Adrenal gland (tissue), 12 donors: ENCODE results near the gene SLC22A3. TPM values are rescaled to one million over a fixed set of nuclear protein-coding genes. Genes with fewer than 3 reads are reported as not detected.

ENCODE experiments used
- DNase-seq, 7 donors: peaks; one replicate each; pipeline ENCODE4 v3.0.0-alpha.2; 2019 to 2020
- H3K27ac ChIP-seq, 5 donors: fragments of 200-600 bp; sonication (generic) in 4 of 5; 1 replicate in 3 of 5; 2 replicates in 2 of 5; pipeline versions ENCODE4 v1.5.1 to v1.8.0; 2016 to 2020; ENCODE audit warnings: mild to moderate bottlenecking in 1 of 5
- H3K27me3 ChIP-seq: fragments of 200-600 bp; 2 replicates; pipeline ENCODE4 v1.8.0; 2021
- H3K36me3 ChIP-seq, 2 donors: fragments of 200-600 bp; replicated peaks in 1 of 2; 1 replicate in 1 of 2; 2 replicates in 1 of 2; pipeline versions ENCODE4 v1.5.1 to v1.8.0; 2018 to 2022
- H3K4me1 ChIP-seq, 2 donors: fragments of 200-600 bp; replicated peaks in 1 of 2; 1 replicate in 1 of 2; 2 replicates in 1 of 2; pipeline versions ENCODE4 v1.5.1 to v1.8.0; 2018 to 2021
- H3K4me3 ChIP-seq, 4 donors: fragments of 200-600 bp; sonication (generic) in 3 of 4; one replicate each; pipeline ENCODE4 v1.5.1; 2016 to 2018
- H3K9me3 ChIP-seq, 3 donors: fragments of 200-600 bp; sonication (generic) in 1 of 3; replicated peaks in 1 of 3; 1 replicate in 2 of 3; 2 replicates in 1 of 3; pipeline versions ENCODE4 v1.5.1 to v1.8.0; 2016 to 2021
- CTCF ChIP-seq, 6 experiments: fragments of 450-650 bp in 4 of 6; fragments of 200-600 bp in 2 of 6; sonication (generic) in 1 of 6; IDR thresholded peaks; 1 replicate in 5 of 6; 2 replicates in 1 of 6; pipeline versions ENCODE4 v1.5.1 to v1.8.0; 2016 to 2021; ENCODE audit warnings: antibody characterized with exemption in 6 of 6, mild to moderate bottlenecking in 2 of 6, moderate library complexity in 1 of 6
- POLR2A ChIP-seq, 2 donors: fragments of 450-650 bp; IDR thresholded peaks; one replicate each; pipeline ENCODE4 v1.6.1; 2017; ENCODE audit warnings: antibody characterized with exemption in 2 of 2, mild to moderate bottlenecking in 2 of 2, moderate library complexity in 1 of 2
- WGBS, 4 donors: extraction: QIAGEN DNeasy Blood & Tissue Kit in 2 of 4; methylation state at CpG; one replicate each; pipeline versions ENCODE4 v1.1.5 to v1.1.7; 2013 to 2017; 5-methylcytosine and 5-hydroxymethylcytosine counted together
- intact Hi-C, 2 donors: fragments of 100-400 bp; cut with DNase I; formaldehyde crosslinking; loops; one replicate each; pipeline versions ENCODE4 v1.14.1 to v1.15.0; 2022 to 2023
- polyA plus RNA-seq, 3 donors: library from polyadenylated mRNA; stranded (reverse); fragments of 200-250 nt in 2 of 3; fragments of 350-450 nt in 1 of 3; fragmentation: Illumina TruSeq in 1 of 3; extraction: RNeasy Lipid Tissue Mini Kit (QIAGEN cat#74804) in 1 of 3; gene quantifications; one replicate each; pipeline ENCODE4 v1.2.3, GENCODE V29; 2013 to 2014
- total RNA-seq, 9 donors: library from RNA; depleted of rRNA in 4 of 9; stranded (reverse); fragments of >200 nt in 4 of 9; fragments of 120-200 nt in 1 of 9; fragmentation: NEBNext Ultra II Directional in 1 of 9; extraction: Animal tissue kit (Norgen Biotek cat#: 25700) in 1 of 9; gene quantifications; one replicate each; pipeline versions ENCODE4 v1.1.0 to v1.2.4, GENCODE V29; 2013 to 2023
- donor health status: healthy with polysubstance abuse.
- donor health status: Bipolar disorder and iron deficiency.
- donor health status: DM: yes; HTN: yes; CAD: no.
- donor health status: DM: no; HTN: no; CAD: no.
- donor health status: DM: no; HTN: no; CAD: no.
- donor health status: DM: yes; HTN: yes; CAD: no.

Gene SLC22A3
- total and polyA plus RNA-seq, 12 donors, result 7.2 to 51.9 (median 31.2) TPM

DNA sequence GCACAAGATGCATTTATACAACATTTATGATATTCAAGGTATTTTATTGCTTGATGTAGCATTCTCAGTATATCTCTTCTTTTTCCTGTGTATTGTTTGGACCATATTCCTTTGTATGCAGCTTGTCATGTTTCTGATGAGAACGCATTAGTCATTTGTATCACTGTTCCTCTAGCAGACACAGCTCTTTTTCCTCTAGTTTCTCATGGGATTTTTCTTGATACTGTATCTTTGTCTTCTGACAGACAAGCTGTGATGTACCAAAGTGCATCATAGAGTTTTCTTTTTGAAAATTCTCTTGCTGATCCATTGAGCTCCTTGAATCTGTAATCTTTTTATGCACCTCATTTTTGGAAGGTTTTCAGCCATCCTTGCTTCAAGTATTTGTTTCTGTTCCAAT lies 140.9 kb downstream of the SLC22A3 start:
- 83 to 93% (median 86%) methylated on average over 1 of the region's 1 CpG for WGBS, 4 donors
- TF ChIP-seq POLR2A (IDR thresholded peaks at IDR 0.05) (no peak), CTCF (IDR thresholded peaks at IDR 0.05) (no peak)

GRCh38 chr6:160494576-160494975 lies 146.4 kb downstream of the SLC22A3 start:
- 84 to 95% (median 88%) methylated on average over 3 of the region's 3 CpGs for WGBS, 4 donors
- Histone ChIP-seq H3K27ac (no peak overlapping the region), H3K4me3 (no peak overlapping the region), H3K36me3 (no peaks in the 10 kb centered on the region), H3K4me1 (no peaks in the 10 kb centered on the region), H3K27me3 (no peaks in the 10 kb centered on the region), H3K9me3 (no peaks in the 10 kb centered on the region)
- intact Hi-C loops, result no loop called here
- DNase-seq, result no peak
- no peak for TF ChIP-seq CTCF (IDR thresholded peaks at IDR 0.05)

More for the DNA sequence above, 140.9 kb downstream of the SLC22A3 start:
- Histone ChIP-seq H3K27ac (no peak overlapping the region), H3K4me3 (no peak overlapping the region), H3K4me1 (no peaks in the 10 kb centered on the region), H3K36me3 (no peaks in the 10 kb centered on the region), H3K9me3 (no peaks in the 10 kb centered on the region), H3K27me3 (no peaks in the 10 kb centered on the region)
- intact Hi-C loops, result no loop called here
- DNase-seq, result no peak

DNA sequence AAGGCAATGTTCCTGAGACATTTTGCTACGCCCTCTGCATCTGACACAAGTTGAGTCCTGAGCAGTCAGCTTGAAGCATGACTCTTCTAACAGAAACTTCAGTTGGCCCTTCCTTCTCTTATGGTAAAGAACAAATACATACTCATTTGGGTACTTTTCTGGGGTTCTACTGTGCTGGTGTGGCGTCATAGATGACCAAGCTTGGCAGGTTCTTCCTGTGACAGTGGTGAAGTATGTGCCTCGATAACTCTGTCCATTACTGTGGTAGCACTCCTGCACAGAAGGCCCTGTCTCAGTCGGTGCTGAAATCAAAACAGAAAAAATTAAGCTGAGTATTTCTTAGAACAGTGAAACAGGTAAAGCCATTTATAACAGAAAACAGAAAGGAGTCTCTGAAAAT lies 152.5 kb downstream of the SLC22A3 start:
- Histone ChIP-seq H3K4me1 (no peaks in the 10 kb centered on the region), H3K36me3 (no peaks in the 10 kb centered on the region), H3K27ac (no peak overlapping the region), H3K4me3 (no peak overlapping the region), H3K27me3 (no peaks in the 10 kb centered on the region), H3K9me3 (peaks cover 0 to 12% (median 0%) of the 10 kb centered on the region in 3 donors)
- intact Hi-C loops, result no loop called here
- no peak for DNase-seq
- WGBS, 4 donors, result 90 to 93% (median 91%) methylated on average over 4 of the region's 4 CpGs
- TF ChIP-seq POLR2A (IDR thresholded peaks at IDR 0.05), result no peak
- TF ChIP-seq CTCF (IDR thresholded peaks at IDR 0.05), result no peak

Other genes starting within 250 kb of the SLC22A3 start
- gene SLC22A1, start 226.6 kb upstream of the SLC22A3 start, total RNA-seq, result 1 to 10 TPM in 4 of 9 donors, under 1 TPM in 3, not detected in 2; 0.26 to 2.1 (median 1.7) TPM
- gene SLC22A1, start 226.6 kb upstream of the SLC22A3 start, polyA plus RNA-seq, result 1 to 10 TPM; 1.6 to 7.1 (median 2.1) TPM
- gene SLC22A2, start 89.6 kb upstream of the SLC22A3 start, total RNA-seq, result not detected
- gene SLC22A2, start 89.6 kb upstream of the SLC22A3 start, polyA plus RNA-seq, result not detected